Caco-2 (cell line): ENCODE results near the gene STK33. TPM values are rescaled to one million over a fixed set of nuclear protein-coding genes. Genes with fewer than 3 reads are reported as not detected.

ENCODE experiments used
- BruUV-seq: library from RNA; stranded (reverse); fragments of 400-500 nt; replicated peaks from 2 replicates; lab custom pipeline; 2021; lab: Mats Ljungman, UMichigan
- CTCF ChIA-PET: fragments of 300-600 bp; sonication (Branson Sonifier 250); formaldehyde crosslinking; loops from one replicate; lab custom pipeline; 2022; ENCODE audit warnings: antibody characterized with exemption; lab: Charles Lee
- POLR2A ChIA-PET: fragments of 300-600 bp; sonication (Branson Sonifier 250); formaldehyde crosslinking; loops from one replicate; lab custom pipeline; 2022; ENCODE audit warnings: antibody characterized with exemption; lab: Charles Lee
- DNase-seq, 2 experiments: peaks; one replicate each; pipeline versions ENCODE4 v3.0.0 to v3.0.0-alpha.2; 2020 to 2022
- H3K27me3 ChIP-seq: replicated peaks from 2 replicates; pipeline ENCODE4 v1.6.0; 2011; ENCODE audit warnings: low read length; ENCODE audit not compliant: control insufficient read depth, insufficient read depth
- H3K36me3 ChIP-seq: 2 replicates; pipeline ENCODE4 v1.5.1; 2011; ENCODE audit warnings: low read length; ENCODE audit not compliant: control insufficient read depth, insufficient read depth
- H3K4me1 ChIP-seq: fragments of 250-450 bp; sonication (Bioruptor Pico); 2 replicates; pipeline ENCODE4 v1.5.1; 2020; ENCODE audit warnings: mild to moderate bottlenecking
- H3K4me3 ChIP-seq: 2 replicates; pipeline ENCODE4 v1.5.1; 2011; ENCODE audit warnings: low read depth, mild to moderate bottlenecking, control low read depth, low read length
- H3K9me3 ChIP-seq: fragments of 250-450 bp; sonication (Bioruptor Pico); 2 replicates; pipeline ENCODE4 v1.5.1; 2020; ENCODE audit warnings: mild to moderate bottlenecking, moderate library complexity
- H3K27ac Mint-ChIP-seq: one replicate; pipeline ENCODE4 v1.8.0; 2022; ENCODE audit warnings: mixed read lengths; ENCODE audit not compliant: unreplicated experiment
- H3K27me3 Mint-ChIP-seq: one replicate; pipeline ENCODE4 v1.8.0; 2022; ENCODE audit warnings: mixed read lengths; ENCODE audit not compliant: insufficient read depth, unreplicated experiment
- H3K36me3 Mint-ChIP-seq: one replicate; pipeline ENCODE4 v1.8.0; 2022; ENCODE audit warnings: mild to moderate bottlenecking, mixed read lengths; ENCODE audit not compliant: insufficient read depth, unreplicated experiment
- H3K4me1 Mint-ChIP-seq: one replicate; pipeline ENCODE4 v1.8.0; 2022; ENCODE audit warnings: low read depth, mixed read lengths; ENCODE audit not compliant: unreplicated experiment
- H3K4me3 Mint-ChIP-seq: one replicate; pipeline ENCODE4 v1.8.0; 2022; ENCODE audit warnings: mild to moderate bottlenecking, moderate library complexity, mixed read lengths; ENCODE audit not compliant: unreplicated experiment
- H3K9me3 Mint-ChIP-seq: one replicate; pipeline ENCODE4 v1.8.0; 2022; ENCODE audit warnings: mixed read lengths; ENCODE audit not compliant: unreplicated experiment
- CTCF ChIP-seq, 2 experiments: fragments of 200-600 bp in 1 of 2; IDR thresholded peaks; 1 replicate in 1 of 2; 2 replicates in 1 of 2; pipeline versions ENCODE4 v1.5.1 to v1.8.0; 2011 to 2022; ENCODE audit warnings: antibody characterized with exemption in 1 of 2, control low read depth in 1 of 2, inconsistent platforms in 1 of 2, low read depth in 1 of 2, low read length in 1 of 2, mild to moderate bottlenecking in 1 of 2, moderate library complexity in 1 of 2; ENCODE audit not compliant: insufficient read depth in 1 of 2, severe bottlenecking in 1 of 2, unreplicated experiment in 1 of 2
- intact Hi-C: fragments of 100-400 bp; cut with micrococcal nuclease; formaldehyde crosslinking; loops from one replicate; pipeline ENCODE4 v1.10.0; 2022; ENCODE audit not compliant: unreplicated experiment
- total RNA-seq: library from RNA; stranded (reverse); gene quantifications from 2 replicates; pipeline ENCODE4 v1.2.3, GENCODE V29; 2022

Gene STK33
- total RNA-seq, 1 experiment from 2014 or later, result 0.98 TPM

- H3K27me3 ChIP-seq, result no peaks in the 10 kb centered on the region
- no peaks in the 10 kb centered on the region for H3K4me1 ChIP-seq
- DNase-seq, result no peak
- no TSS peak for BruUV-seq
- CTCF ChIA-PET, result no interaction called here
- TF ChIP-seq CTCF (IDR thresholded peaks at IDR 0.05; ENCODE audit: insufficient read depth in 1 of 2, low read depth in 1 of 2, low read length in 1 of 2, severe bottlenecking in 1 of 2, unreplicated experiment in 1 of 2), result no peak
- Mint-ChIP-seq H3K4me1 (peaks cover 8% of the 10 kb centered on the region), H3K36me3 (no peaks in the 10 kb centered on the region), H3K4me3 (no peak overlapping the region), H3K27me3 (peaks cover 1% of the 10 kb centered on the region), H3K9me3 (no peaks in the 10 kb centered on the region), H3K27ac (no peak overlapping the region)
- intact Hi-C loops, result loop anchor here (10.0 kb wide), 1 partner anchor 202 kb away; a partner anchor contains a TSS
- no peak overlapping the region for H3K4me3 ChIP-seq
- no peaks in the 10 kb centered on the region for H3K9me3 ChIP-seq
- POLR2A ChIA-PET, result no interaction called here
- no peaks in the 10 kb centered on the region for H3K36me3 ChIP-seq
Measured at GRCh38 chr11:8612522-8612921, 18.5 kb upstream of the STK33 start.

- no peaks in the 10 kb centered on the region for H3K27me3 ChIP-seq
- Mint-ChIP-seq H3K27me3 (peaks cover 4% of the 10 kb centered on the region), H3K4me1 (peaks cover 8% of the 10 kb centered on the region), H3K9me3 (no peaks in the 10 kb centered on the region), H3K4me3 (no peak overlapping the region), H3K27ac (no peak overlapping the region), H3K36me3 (no peaks in the 10 kb centered on the region)
- ChIA-PET CTCF (interaction anchor here (0.7 kb wide), 1 partner anchor 347 kb away, joined by 3 read pairs; no protein-coding TSS in a partner anchor), POLR2A (no interaction called here)
- H3K9me3 ChIP-seq, result no peaks in the 10 kb centered on the region
- no peak overlapping the region for H3K4me3 ChIP-seq
- no peak for DNase-seq
- no peaks in the 10 kb centered on the region for H3K36me3 ChIP-seq
- no peaks in the 10 kb centered on the region for H3K4me1 ChIP-seq
- TF ChIP-seq CTCF (IDR thresholded peaks at IDR 0.05; ENCODE audit: insufficient read depth in 1 of 2, low read depth in 1 of 2, low read length in 1 of 2, severe bottlenecking in 1 of 2, unreplicated experiment in 1 of 2), result no peak
- no TSS peak for BruUV-seq
- intact Hi-C loops, result loop anchor here (10.0 kb wide), 1 partner anchor 204 kb away; a partner anchor contains a TSS
Measured at GRCh38 chr11:8610532-8611116, 16.6 kb upstream of the STK33 start.

GRCh38 chr11:8608652-8609051 lies 14.6 kb upstream of the STK33 start:
- H3K27ac Mint-ChIP-seq, result no peak overlapping the region
- ChIA-PET POLR2A (interaction anchor here (0.5 kb wide), 1 partner anchor 421 kb away, joined by 3 read pairs; no protein-coding TSS in a partner anchor), CTCF (no interaction called here)
- H3K27me3 Mint-ChIP-seq, result peaks cover 4% of the 10 kb centered on the region
- no peaks in the 10 kb centered on the region for H3K36me3 ChIP-seq
- intact Hi-C loops, result no loop called here
- no peaks in the 10 kb centered on the region for H3K9me3 ChIP-seq
- H3K9me3 Mint-ChIP-seq, result no peaks in the 10 kb centered on the region
- H3K36me3 Mint-ChIP-seq, result no peaks in the 10 kb centered on the region
- H3K27me3 ChIP-seq, result no peaks in the 10 kb centered on the region
- no peak for DNase-seq
- no peak overlapping the region for H3K4me3 Mint-ChIP-seq
- TF ChIP-seq CTCF (IDR thresholded peaks at IDR 0.05; ENCODE audit: insufficient read depth in 1 of 2, low read depth in 1 of 2, low read length in 1 of 2, severe bottlenecking in 1 of 2, unreplicated experiment in 1 of 2), result no peak
- H3K4me3 ChIP-seq, result no peak overlapping the region
- BruUV-seq, result no TSS peak
- H3K4me1 ChIP-seq, result no peaks in the 10 kb centered on the region
- H3K4me1 Mint-ChIP-seq, result peaks cover 8% of the 10 kb centered on the region
